ENCODE data around the gene ABAT.
"Not testable (repeated sequence)": the region's sequence is repeated elsewhere in the genome, so short reads cannot be mapped to it uniquely, and the experiment has no call there.

- TF ChIP-seq CTCF (IDR thresholded peaks at IDR 0.05): peak; percentile 32; the same call in 1 of the 2 replicates
- TF ChIP-seq ZFX (IDR thresholded peaks at IDR 0.05; ENCODE audit: borderline replicate concordance): not testable (repeated sequence)
Measured at GRCh38 chr16:8651958-8652357, 22.5 kb upstream of the ABAT start.
